DMS53 (cell line): ENCODE measurements around the gene ANKRD13B.

ENCODE experiments used
- DNase-seq: peaks from one replicate; lab custom pipeline; 2025; lab: John Stamatoyannopoulos, UW

Gene ANKRD13B

GRCh38 chr17:29568331-29569244 lies 24.3 kb upstream of the ANKRD13B start, which contains the start of gene TP53I13:
TP53I13 (plus strand) TSS chr17:29568701; CDS start chr17:29568759, 58 bp downstream.
- DNase-seq: peak; percentile 94

- DNase-seq: peak; percentile 51
These were observed 23.5 kb upstream of the ANKRD13B start for GRCh38 chr17:29569245-29569950.

- DNase-seq: no peak
These were observed 22.4 kb upstream of the ANKRD13B start for GRCh38 chr17:29570521-29570920.

DNA sequence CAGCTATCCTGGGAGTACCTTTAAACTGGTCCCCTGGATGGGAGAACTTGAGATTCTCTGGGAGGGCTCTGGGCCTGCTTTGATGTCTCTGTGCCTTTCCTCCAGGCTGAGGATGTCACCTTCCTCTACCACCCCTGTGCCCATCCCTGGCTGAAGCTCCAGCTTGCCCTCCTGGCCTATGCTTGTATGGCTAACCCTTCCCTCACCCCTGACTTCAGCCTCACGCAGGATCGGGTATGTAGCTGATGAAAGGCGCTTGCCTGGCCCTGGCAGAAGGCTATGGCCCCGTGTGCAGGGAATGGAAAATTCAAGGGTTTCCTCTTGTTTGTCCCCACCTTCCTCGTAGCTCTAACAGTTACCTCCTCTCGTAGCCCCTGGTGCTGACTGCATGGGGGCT lies 21.4 kb upstream of the ANKRD13B start:
- DNase-seq: no peak

- no peak for DNase-seq
These were observed 20.9 kb upstream of the ANKRD13B start for GRCh38 chr17:29571883-29572681.

DNA sequence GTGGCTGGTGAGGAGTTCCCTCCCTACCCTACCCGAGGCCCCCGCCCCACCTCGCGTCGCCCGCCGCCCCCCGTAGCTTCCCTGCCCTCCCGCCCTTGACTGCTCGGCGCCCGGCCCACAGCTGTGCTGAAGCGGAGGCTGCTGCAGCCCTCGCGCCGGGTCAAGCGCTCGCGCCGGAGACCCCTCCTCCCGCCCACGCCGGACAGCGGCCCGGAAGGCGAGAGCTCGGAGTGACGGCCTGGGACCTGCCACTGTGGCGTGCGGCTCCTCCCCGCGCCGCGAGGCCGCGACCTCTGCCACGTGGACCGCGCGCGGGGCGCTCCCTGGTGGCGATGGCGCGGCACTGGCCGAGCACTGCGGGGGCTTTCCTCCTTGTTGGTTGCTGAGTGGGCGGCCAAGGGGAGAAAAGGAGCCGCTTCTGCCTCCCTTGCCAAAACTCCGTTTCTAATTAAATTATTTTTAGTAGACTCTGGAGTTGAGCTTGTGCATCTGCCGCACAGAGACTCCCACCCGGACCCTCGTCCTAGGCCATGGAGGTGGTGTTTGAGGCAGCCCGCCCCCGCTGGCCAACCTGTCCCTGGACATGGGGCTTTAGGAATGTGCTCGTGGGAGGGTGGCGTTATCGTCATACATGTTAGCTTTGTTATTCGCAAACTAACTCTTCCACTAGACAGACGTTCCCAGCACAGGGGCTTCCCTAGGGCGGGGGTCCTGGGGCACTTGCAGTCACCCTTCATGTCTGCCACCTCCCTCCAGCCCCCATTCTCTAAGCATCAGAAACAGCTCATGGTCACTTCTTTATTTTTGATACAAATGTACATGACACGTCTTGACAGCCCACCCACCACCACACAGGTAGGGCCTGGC lies 20.0 kb upstream of the ANKRD13B start:
- DNase-seq: no peak

DNA sequence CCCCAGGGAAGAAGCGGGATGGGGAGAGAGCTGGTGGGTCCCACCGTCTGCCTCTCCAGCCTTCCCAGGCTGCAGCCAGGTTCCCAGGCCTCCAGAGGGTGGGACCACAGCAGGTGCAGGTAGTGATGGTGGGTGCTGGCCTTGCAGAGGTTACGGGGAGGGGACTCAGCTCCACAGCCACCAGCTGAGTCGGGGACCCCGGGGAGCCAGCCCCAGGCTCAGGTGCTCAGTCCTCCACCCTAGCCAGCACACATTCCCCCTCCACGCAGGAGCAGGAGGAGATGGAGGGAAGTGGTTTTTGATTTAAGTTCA lies 19.4 kb upstream of the ANKRD13B start:
- no peak for DNase-seq

- no peak for DNase-seq
These were observed 18.8 kb upstream of the ANKRD13B start for GRCh38 chr17:29573871-29574731.

DNA sequence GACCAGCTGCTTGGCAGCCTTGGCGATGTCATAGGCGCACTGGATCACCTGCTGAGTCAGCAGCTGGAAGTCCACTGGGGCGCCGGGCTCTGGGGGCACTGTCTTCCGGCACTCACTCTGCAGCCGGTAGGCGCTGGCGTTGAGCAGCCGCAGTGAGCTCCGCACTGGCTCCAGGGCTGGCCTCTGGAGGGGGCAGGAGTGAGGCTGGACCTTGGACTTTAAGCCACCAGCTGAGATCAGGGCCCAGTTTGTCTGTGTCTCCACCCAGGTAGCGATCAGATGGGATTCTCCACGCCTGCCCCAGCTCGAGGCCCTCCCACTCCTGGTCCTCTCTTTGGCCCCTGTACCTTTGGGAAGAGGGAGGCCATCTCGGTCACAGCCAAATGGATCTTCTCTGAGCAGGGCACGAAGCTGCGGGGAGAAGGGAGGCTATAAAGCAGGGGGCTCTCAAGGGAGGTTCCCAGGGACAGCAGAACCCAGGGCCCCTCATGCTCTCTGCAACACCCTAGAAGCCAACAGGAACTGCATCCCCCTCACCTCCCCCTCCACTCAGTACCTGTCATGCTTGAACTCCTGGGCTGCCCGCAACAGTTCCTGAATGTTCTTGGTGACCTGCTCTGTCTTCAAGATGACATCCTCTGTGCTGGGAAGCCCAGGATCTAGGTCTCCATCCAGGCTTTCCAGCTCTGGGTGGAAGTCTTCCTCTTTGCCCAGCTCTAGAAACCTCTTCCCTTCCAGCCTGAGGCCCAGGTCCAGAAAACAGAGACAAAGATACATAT lies 18.0 kb upstream of the ANKRD13B start:
- DNase-seq: peak; percentile 79

DNA sequence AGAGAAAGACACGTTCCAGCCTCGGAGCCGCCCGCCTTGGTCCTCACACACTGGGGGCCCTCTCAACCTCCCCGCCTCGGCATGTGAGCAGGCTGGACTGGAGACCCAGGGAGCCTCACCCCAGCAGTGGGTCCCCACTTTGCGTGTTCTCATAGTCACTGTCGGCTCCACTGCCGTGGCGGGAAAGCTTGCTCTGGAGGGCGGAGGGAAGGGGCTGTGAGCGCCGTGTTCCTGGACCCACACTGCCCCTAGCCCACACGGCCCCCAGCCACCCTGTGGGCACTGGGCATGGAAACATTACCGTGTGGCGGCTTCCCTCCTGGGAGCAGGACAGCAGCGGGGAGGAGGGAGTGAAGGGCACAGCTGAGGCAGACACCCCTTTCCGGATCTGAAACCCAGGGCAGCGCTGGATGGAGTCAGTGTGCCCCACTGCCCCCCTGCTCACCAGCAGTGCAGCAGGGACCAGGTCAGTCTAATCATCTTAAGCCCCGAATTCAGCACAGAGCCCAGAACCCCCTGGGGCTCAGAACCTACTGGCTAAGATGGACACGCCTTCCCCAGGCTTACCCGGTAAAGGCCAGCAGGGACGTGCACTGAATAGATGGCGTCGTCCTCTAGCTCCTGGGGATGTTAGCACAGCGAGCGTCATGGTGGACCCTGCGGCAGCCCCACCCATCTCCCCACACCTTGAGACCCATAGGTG lies 17.3 kb upstream of the ANKRD13B start:
- DNase-seq: no peak

DNA sequence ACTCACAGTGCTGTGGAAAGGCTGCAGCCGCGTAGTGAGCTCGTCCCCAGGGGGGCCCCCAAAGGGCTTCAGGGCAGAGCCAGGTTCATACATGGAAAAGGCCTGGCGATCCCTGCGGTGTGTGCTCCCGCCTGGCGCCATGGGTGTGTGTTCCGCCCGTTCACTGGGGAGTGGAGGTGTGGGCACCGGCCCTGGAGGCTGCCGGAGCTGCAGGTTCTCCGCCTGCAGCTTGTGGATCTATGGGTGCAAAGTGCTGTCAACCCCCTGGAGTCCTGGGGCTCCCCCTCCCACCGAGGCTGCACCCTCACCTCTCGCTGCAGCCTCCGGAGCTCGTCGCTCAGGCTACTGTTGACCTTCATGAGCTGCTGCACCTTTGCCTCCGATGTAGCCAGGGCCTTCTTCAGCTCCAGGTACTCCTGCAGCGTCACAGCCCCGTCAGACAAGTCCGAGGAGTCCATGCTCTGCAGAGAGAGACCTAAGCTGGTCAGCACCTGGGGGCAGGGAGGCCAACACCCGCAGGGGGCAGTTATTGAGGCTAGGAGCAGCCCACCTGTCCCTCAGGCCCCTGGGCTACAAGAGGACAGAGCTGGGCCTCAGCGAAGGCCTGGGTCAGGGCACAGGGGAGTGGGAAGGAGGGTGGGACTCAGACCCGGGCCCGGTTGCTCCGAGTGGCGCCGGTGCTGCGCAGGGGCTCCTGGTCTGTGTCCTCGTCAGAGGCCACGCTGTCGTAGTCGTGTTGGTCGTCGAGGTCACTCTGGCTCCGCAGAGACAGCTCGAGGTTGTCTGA lies 16.5 kb upstream of the ANKRD13B start:
- no peak for DNase-seq

DNA sequence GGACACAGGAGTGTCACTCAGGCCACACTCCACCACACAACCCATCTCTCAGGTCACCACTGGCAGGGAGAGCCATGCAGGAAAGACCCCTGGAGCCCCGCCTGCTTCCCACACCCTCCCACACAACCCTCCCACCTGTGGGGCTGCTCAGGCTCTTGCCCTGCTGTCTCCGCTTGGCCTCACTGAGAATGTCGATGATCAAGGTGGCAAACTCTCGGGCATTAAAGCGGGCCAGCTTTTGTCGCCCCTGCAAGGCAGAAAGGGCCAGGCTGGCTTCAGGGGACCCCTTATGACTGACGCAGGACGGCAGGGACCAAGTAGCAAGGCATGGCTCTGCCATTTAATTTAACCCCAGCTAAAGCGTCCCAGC lies 15.9 kb upstream of the ANKRD13B start:
- no peak for DNase-seq

DNA sequence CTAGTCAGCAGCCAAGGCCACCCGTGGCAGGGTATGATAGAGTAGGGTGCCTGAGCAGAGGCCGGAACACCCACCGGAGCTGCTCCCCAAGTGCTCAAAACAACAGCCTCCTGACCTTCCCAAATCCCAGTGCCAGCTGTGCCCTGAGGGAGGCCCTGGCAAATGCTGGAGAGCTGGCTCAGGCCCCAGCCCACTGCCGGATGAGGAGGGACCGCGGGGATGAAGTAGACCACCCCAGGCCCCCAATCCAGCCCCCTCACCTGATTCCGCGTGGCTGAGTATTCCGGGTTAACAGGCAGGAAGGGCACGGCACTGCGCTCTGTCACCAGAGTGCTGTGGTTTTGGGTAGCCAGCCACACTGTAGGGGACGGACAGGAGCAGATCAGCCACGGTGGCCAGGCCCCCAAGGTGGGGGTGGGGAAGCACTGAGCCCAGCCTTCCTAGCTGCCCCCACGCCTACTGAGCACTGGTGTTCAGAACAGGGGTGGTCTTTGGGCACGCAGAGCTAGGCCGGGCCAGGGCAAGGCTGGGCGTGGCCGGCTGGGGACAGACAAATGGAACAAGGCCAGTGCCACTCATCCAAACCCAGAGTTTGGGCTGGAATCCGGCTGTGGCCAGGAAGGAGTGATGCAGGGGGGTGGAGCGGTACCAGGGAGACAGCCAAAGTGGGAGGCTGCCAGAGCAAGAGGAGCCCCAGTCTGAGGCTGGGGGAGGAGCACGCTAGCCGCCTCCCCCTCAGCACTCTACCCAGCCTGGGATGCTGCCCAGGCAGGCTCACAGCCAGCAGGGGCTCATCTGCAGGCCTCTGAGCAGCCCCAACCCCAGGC lies 15.3 kb upstream of the ANKRD13B start:
- no peak for DNase-seq

GRCh38 chr17:29578626-29579485 lies 14.1 kb upstream of the ANKRD13B start:
- DNase-seq: no peak

- DNase-seq: peak; percentile 90
These were observed 12.8 kb upstream of the ANKRD13B start for GRCh38 chr17:29579866-29580771.
